Measurements from ENCODE around the gene ADCY3.

ADCY3 gene

GRCh38 chr2:24920098-24920808 lies at the start of gene ADCY3:
TSS of gene ADCY3 (minus strand) at chr2:24920237. CDS start at chr2:24918987, 1,250 bp downstream.
- no peak for DNase-seq (ENCODE audit: low read depth)

- DNase-seq (ENCODE audit: low read depth), result no peak
These were observed 49.7 kb upstream of the ADCY3 start for GRCh38 chr2:24969784-24970183.

- DNase-seq (ENCODE audit: low read depth), result no peak
These were observed 41.9 kb upstream of the ADCY3 start for GRCh38 chr2:24961903-24962302.

GRCh38 chr2:24959761-24960160 lies 39.7 kb upstream of the ADCY3 start:
- DNase-seq (ENCODE audit: low read depth), result no peak

- no peak for DNase-seq (ENCODE audit: low read depth)
These were observed 38.4 kb upstream of the ADCY3 start for GRCh38 chr2:24958411-24958935.

GRCh38 chr2:24957976-24958375 lies 37.9 kb upstream of the ADCY3 start:
- no peak for DNase-seq (ENCODE audit: low read depth)

- no peak for DNase-seq (ENCODE audit: low read depth)
These were observed 37.2 kb upstream of the ADCY3 start for GRCh38 chr2:24957221-24957620.

GRCh38 chr2:24955921-24956320 lies 35.9 kb upstream of the ADCY3 start:
- no peak for DNase-seq (ENCODE audit: low read depth)

- no peak for DNase-seq (ENCODE audit: low read depth)
These were observed 35.2 kb upstream of the ADCY3 start for GRCh38 chr2:24955232-24955631.

- no peak for DNase-seq (ENCODE audit: low read depth)
These were observed 30.1 kb upstream of the ADCY3 start for GRCh38 chr2:24950102-24950501.

- DNase-seq (ENCODE audit: low read depth), result no peak
These were observed 28.5 kb upstream of the ADCY3 start for GRCh38 chr2:24948506-24948905.

GRCh38 chr2:24947561-24948157 lies 27.6 kb upstream of the ADCY3 start:
- DNase-seq (ENCODE audit: low read depth), result no peak

- DNase-seq (ENCODE audit: low read depth), result no peak
These were observed 25.9 kb upstream of the ADCY3 start for GRCh38 chr2:24945907-24946306.

GRCh38 chr2:24943427-24944053 lies 23.5 kb upstream of the ADCY3 start:
- no peak for DNase-seq (ENCODE audit: low read depth)

GRCh38 chr2:24939353-24939752 lies 19.3 kb upstream of the ADCY3 start:
- DNase-seq (ENCODE audit: low read depth), result no peak

GRCh38 chr2:24937236-24937635 lies 17.2 kb upstream of the ADCY3 start:
- DNase-seq (ENCODE audit: low read depth), result no peak

GRCh38 chr2:24935145-24935544 lies 15.1 kb upstream of the ADCY3 start:
- DNase-seq (ENCODE audit: low read depth), result no peak

- no peak for DNase-seq (ENCODE audit: low read depth)
These were observed 12.7 kb upstream of the ADCY3 start for GRCh38 chr2:24932715-24933114.

- no peak for DNase-seq (ENCODE audit: low read depth)
These were observed 10.7 kb upstream of the ADCY3 start for GRCh38 chr2:24930768-24931167.

- DNase-seq (ENCODE audit: low read depth), result no peak
These were observed 9.2 kb upstream of the ADCY3 start for GRCh38 chr2:24929230-24929629.

GRCh38 chr2:24928036-24928435 lies 8.0 kb upstream of the ADCY3 start:
- DNase-seq (ENCODE audit: low read depth), result no peak

GRCh38 chr2:24926602-24927252 lies 6.7 kb upstream of the ADCY3 start:
- no peak for DNase-seq (ENCODE audit: low read depth)

- DNase-seq (ENCODE audit: low read depth), result no peak
These were observed 6.2 kb upstream of the ADCY3 start for GRCh38 chr2:24926220-24926601.

Data from GM04503 (cell line).